Activated CD4-positive, CD25-positive, alpha-beta regulatory T cell treated with anti-CD3 and anti-CD28 coated beads, Interleukin-2, amount 50 U/mL, for 16 hours (primary cell): ENCODE data around the gene ACER3.
"Not testable (repeated sequence)": the region's sequence is repeated elsewhere in the genome, so short reads cannot be mapped to it uniquely, and the experiment has no call there.

Experiments
- DNase-seq: peaks from one replicate; pipeline ENCODE4 v3.0.0-alpha.2; 2020; ENCODE audit warnings: low read depth, low spot score

The ACER3 gene

GRCh38 chr11:76836613-76837291 lies 24.0 kb upstream of the ACER3 start:
- DNase-seq, result no peak

GRCh38 chr11:76837696-76838677 lies 22.7 kb upstream of the ACER3 start:
- DNase-seq, result no peak

GRCh38 chr11:76838678-76839068 lies 22.0 kb upstream of the ACER3 start:
- DNase-seq, result no peak

GRCh38 chr11:76839311-76839710 lies 21.4 kb upstream of the ACER3 start:
- DNase-seq, result no peak

GRCh38 chr11:76841923-76842452 lies 18.7 kb upstream of the ACER3 start:
- no peak for DNase-seq

- no peak for DNase-seq
These were observed 16.8 kb upstream of the ACER3 start for GRCh38 chr11:76843907-76844306.

- no peak for DNase-seq
These were observed 16.2 kb upstream of the ACER3 start for GRCh38 chr11:76844511-76844910.

- no peak for DNase-seq
These were observed 15.6 kb upstream of the ACER3 start for GRCh38 chr11:76845069-76845468.

GRCh38 chr11:76846441-76846840 lies 14.3 kb upstream of the ACER3 start:
- no peak for DNase-seq

GRCh38 chr11:76849376-76849775 lies 11.3 kb upstream of the ACER3 start:
- DNase-seq, result no peak

GRCh38 chr11:76850130-76850529 lies 10.6 kb upstream of the ACER3 start:
- DNase-seq, result no peak

GRCh38 chr11:76850815-76851214 lies 9.9 kb upstream of the ACER3 start:
- no peak for DNase-seq

- no peak for DNase-seq
These were observed 6.0 kb upstream of the ACER3 start for GRCh38 chr11:76854709-76855108.

GRCh38 chr11:76855670-76856069 lies 5.0 kb upstream of the ACER3 start:
- not testable (repeated sequence) for DNase-seq

GRCh38 chr11:76856106-76856505 lies 4.6 kb upstream of the ACER3 start:
- DNase-seq, result no peak

- DNase-seq, result no peak
These were observed 4.1 kb upstream of the ACER3 start for GRCh38 chr11:76856571-76856970.

- no peak for DNase-seq
These were observed 2.8 kb upstream of the ACER3 start for GRCh38 chr11:76857781-76858410.

GRCh38 chr11:76859708-76860227 lies 950 bp upstream of the ACER3 start:
- DNase-seq, result no peak

- no peak for DNase-seq
These were observed 804 bp downstream of the ACER3 start for GRCh38 chr11:76861490-76861953.

- not testable (repeated sequence) for DNase-seq
These were observed 2.1 kb downstream of the ACER3 start for GRCh38 chr11:76862794-76863193.

GRCh38 chr11:76863196-76863777 lies 2.6 kb downstream of the ACER3 start:
- no peak for DNase-seq
